AG09319 (cell line): ENCODE data around the gene GADD45B.
A peak's percentile ranks its signal among the peaks of the same experiment; 100 is the strongest.
"Not testable (repeated sequence)": the region's sequence is repeated elsewhere in the genome, so short reads cannot be mapped to it uniquely, and the experiment has no call there.

Experiments used
- DNase-seq: peaks from one replicate; pipeline ENCODE4 v3.0.0-alpha.2; 2010; ENCODE audit warnings: low read depth; ENCODE audit errors: extremely low read depth
- CTCF ChIP-seq: IDR thresholded peaks from 2 replicates; pipeline ENCODE4 v1.5.1; 2011; ENCODE audit warnings: low read depth, mild to moderate bottlenecking, inconsistent platforms, low read length, moderate library complexity

Gene GADD45B

GRCh38 chr19:2462635-2463421 lies 13.1 kb upstream of the GADD45B start:
- peak; percentile 97 for DNase-seq
- no peak for TF ChIP-seq CTCF

- not testable (repeated sequence) for DNase-seq
These were observed 12.2 kb upstream of the GADD45B start for GRCh38 chr19:2463694-2464093.

- TF ChIP-seq CTCF, result no peak
- no peak for DNase-seq
These were observed 11.5 kb upstream of the GADD45B start for GRCh38 chr19:2464389-2464788.

- no peak for DNase-seq
- no peak for TF ChIP-seq CTCF
These were observed 7.3 kb upstream of the GADD45B start for GRCh38 chr19:2468596-2468995.

GRCh38 chr19:2469102-2469914 lies 6.6 kb upstream of the GADD45B start:
- TF ChIP-seq CTCF, result no peak

GRCh38 chr19:2469915-2470200 lies 6.1 kb upstream of the GADD45B start:
- not testable (repeated sequence) for DNase-seq

More at GRCh38 chr19:2469102-2469914, 6.6 kb upstream of the GADD45B start:
- DNase-seq, result no peak

GRCh38 chr19:2474232-2475017 lies 1.5 kb upstream of the GADD45B start:
- peak; percentile 76 for TF ChIP-seq CTCF
- DNase-seq, result no peak
